GM18858 (cell line): Measurements from ENCODE around the gene NKAIN4.

ENCODE experiments used
- ATAC-seq: cut with Tn5 transposase; IDR thresholded peaks from one replicate; pipeline ENCODE4 v1.9.1; 2021; ENCODE audit not compliant: unreplicated experiment

NKAIN4 gene

GRCh38 chr20:63288581-63289251 is 34.5 kb upstream of the NKAIN4 start:
- ATAC-seq: no peak

GRCh38 chr20:63287697-63288580 is 33.7 kb upstream of the NKAIN4 start:
- ATAC-seq: no peak

GRCh38 chr20:63286781-63287696 is 32.8 kb upstream of the NKAIN4 start:
- no peak for ATAC-seq

- ATAC-seq: no peak
Measured at GRCh38 chr20:63285636-63286615, 31.7 kb upstream of the NKAIN4 start.

GRCh38 chr20:63284981-63285524 is 30.8 kb upstream of the NKAIN4 start:
- ATAC-seq: no peak

GRCh38 chr20:63284544-63284949 is 30.3 kb upstream of the NKAIN4 start:
- ATAC-seq: no peak

- no peak for ATAC-seq
Measured at GRCh38 chr20:63284083-63284440, 29.8 kb upstream of the NKAIN4 start.

- no peak for ATAC-seq
Measured at GRCh38 chr20:63283397-63284082, 29.3 kb upstream of the NKAIN4 start.

- no peak for ATAC-seq
Measured at GRCh38 chr20:63282946-63283345, 28.7 kb upstream of the NKAIN4 start.

GRCh38 chr20:63281742-63282665 is 27.7 kb upstream of the NKAIN4 start:
- no peak for ATAC-seq

- no peak for ATAC-seq
Measured at GRCh38 chr20:63280929-63281545, 26.8 kb upstream of the NKAIN4 start.

- ATAC-seq: no peak
Measured at GRCh38 chr20:63280371-63280770, 26.1 kb upstream of the NKAIN4 start.

- no peak for ATAC-seq
Measured at GRCh38 chr20:63279931-63280330, 25.7 kb upstream of the NKAIN4 start.

- no peak for ATAC-seq
Measured at GRCh38 chr20:63278661-63279060, 24.4 kb upstream of the NKAIN4 start.

- no peak for ATAC-seq
Measured at GRCh38 chr20:63277466-63278272, 23.4 kb upstream of the NKAIN4 start.

- ATAC-seq: no peak
Measured at GRCh38 chr20:63276956-63277355, 22.7 kb upstream of the NKAIN4 start.

- no peak for ATAC-seq
Measured at GRCh38 chr20:63275825-63276224, 21.6 kb upstream of the NKAIN4 start.
